HCT116 (cell line): ENCODE results near the gene TBXA2R. TPM values are rescaled to one million over a fixed set of nuclear protein-coding genes. Genes with fewer than 3 reads are reported as not detected.

Experiments
- ATAC-seq: fragments of 200-7000 bp; cut with Tn5 transposase; 2 replicates; pipeline ENCODE4 v1.9.1; 2020; ENCODE audit warnings: mild to moderate bottlenecking, moderate library complexity
- BruUV-seq: library from RNA; stranded (reverse); fragments of 400-500 nt; replicated peaks from 2 replicates; lab custom pipeline; 2021; lab: Mats Ljungman, UMichigan
- CTCF ChIA-PET: fragments of 300-600 bp; sonication (Branson Sonifier 250); formaldehyde crosslinking; loops from one replicate; lab custom pipeline; 2021; ENCODE audit warnings: antibody characterized with exemption; lab: Charles Lee
- POLR2A ChIA-PET: fragments of 300-600, 350-600 bp; sonication (Branson Sonifier 250); formaldehyde crosslinking; loops from one replicate; lab custom pipeline; 2021; ENCODE audit warnings: antibody characterized with exemption; lab: Charles Lee
- RAD21 ChIA-PET, 2 experiments: fragments of 300-600 bp; sonication (Branson Sonifier 250); formaldehyde crosslinking; loops; one replicate each; lab custom pipeline; 2023; ENCODE audit warnings: low total read pairs in 2 of 2; ENCODE audit not compliant: uncharacterized antibody in 2 of 2, unreplicated experiment in 2 of 2, low non-redundant PET in 1 of 2; lab: Charles Lee
- DNase-seq: peaks from one replicate; pipeline ENCODE4 v3.0.0-alpha.2; 2010; ENCODE audit warnings: low read depth, low spot score
- H2AFZ ChIP-seq: fragments of 200-600 bp; shearing (Covaris generic), sonication (generic); 2 replicates; pipeline ENCODE4 v1.6.1; 2017; ENCODE audit warnings: low read depth, mixed run types, mixed read lengths, antibody characterized with exemption, low read length; ENCODE audit not compliant: poor library complexity, severe bottlenecking
- H3K27ac ChIP-seq: 2 replicates; pipeline ENCODE4 v1.5.1; 2012; ENCODE audit warnings: low read depth, low read length
- H3K27me3 ChIP-seq: fragments of 200-600 bp; sonication (generic); 2 replicates; pipeline ENCODE4 v1.6.1; 2016; ENCODE audit warnings: mixed run types, low read length, mixed read lengths; ENCODE audit not compliant: insufficient read depth
- H3K36me3 ChIP-seq, 2 experiments: fragments of 200-500 bp in 1 of 2; fragments of 200-600 bp in 1 of 2; sonication (Bioruptor generic) in 1 of 2; sonication (generic) in 1 of 2; 2 replicates each; pipeline versions ENCODE4 v1.5.1 to v1.6.1; 2014 to 2016; ENCODE audit warnings: low read length in 2 of 2, inconsistent platforms in 1 of 2, mixed read lengths in 1 of 2, mixed run types in 1 of 2; ENCODE audit not compliant: insufficient read depth in 2 of 2, control insufficient read depth in 1 of 2
- H3K4me1 ChIP-seq, 2 experiments: fragments of 200-600 bp in 1 of 2; sonication (generic) in 1 of 2; 2 replicates each; pipeline versions ENCODE4 v1.5.1 to v1.6.1; 2012 to 2017; ENCODE audit warnings: low read length in 2 of 2, inconsistent platforms in 1 of 2, mild to moderate bottlenecking in 1 of 2, mixed read lengths in 1 of 2, mixed run types in 1 of 2, moderate library complexity in 1 of 2; ENCODE audit not compliant: insufficient read depth in 2 of 2, control insufficient read depth in 1 of 2
- H3K4me2 ChIP-seq: fragments of 200-600 bp; sonication (generic); 2 replicates; pipeline ENCODE4 v1.6.1; 2017; ENCODE audit warnings: mixed run types, low read length, mixed read lengths
- H3K4me3 ChIP-seq, 2 experiments: fragments of 200-600 bp in 1 of 2; sonication (generic) in 1 of 2; replicated peaks in 1 of 2; 2 replicates each; pipeline ENCODE4 v1.5.1; 2011 to 2016; ENCODE audit warnings: low read length in 2 of 2, control low read depth in 1 of 2, low read depth in 1 of 2, mild to moderate bottlenecking in 1 of 2, mixed read lengths in 1 of 2, mixed run types in 1 of 2
- H3K79me2 ChIP-seq: fragments of 200-600 bp; sonication (generic); 2 replicates; pipeline ENCODE4 v1.6.1; 2017; ENCODE audit warnings: mild to moderate bottlenecking, mixed run types, low read length, moderate library complexity, mixed read lengths; ENCODE audit not compliant: insufficient read depth
- H3K9ac ChIP-seq: fragments of 200-600 bp; sonication (generic); 2 replicates; pipeline ENCODE4 v1.6.1; 2016; ENCODE audit warnings: low read length, mixed read lengths
- H3K9me2 ChIP-seq: fragments of 200-600 bp; sonication (generic), shearing (Covaris generic); 2 replicates; pipeline ENCODE4 v1.6.1; 2017; ENCODE audit warnings: mixed run types, mild to moderate bottlenecking, moderate library complexity; ENCODE audit not compliant: insufficient read depth
- H3K9me3 ChIP-seq, 2 experiments: fragments of 200-500 bp in 1 of 2; fragments of 200-600 bp in 1 of 2; sonication (Bioruptor generic) in 1 of 2; sonication (generic) in 1 of 2; 2 replicates each; pipeline ENCODE4 v1.6.1; 2014 to 2017; ENCODE audit warnings: low read length in 2 of 2, mixed read lengths in 2 of 2, inconsistent platforms in 1 of 2, low read depth in 1 of 2, mild to moderate bottlenecking in 1 of 2, mixed run types in 1 of 2, moderate library complexity in 1 of 2; ENCODE audit not compliant: control insufficient read depth in 1 of 2, insufficient read depth in 1 of 2
- H4K20me1 ChIP-seq: fragments of 200-600 bp; sonication (generic), shearing (Covaris generic); 2 replicates; pipeline ENCODE4 v1.6.1; 2017; ENCODE audit warnings: mixed run types, mild to moderate bottlenecking, moderate library complexity; ENCODE audit not compliant: insufficient read depth
- ATF3 ChIP-seq: IDR thresholded peaks from 2 replicates; pipeline ENCODE4 v1.6.1; 2012
- CBX3 ChIP-seq: IDR thresholded peaks from 2 replicates; pipeline ENCODE4 v1.6.1; 2012; ENCODE audit warnings: low read depth
- CEBPB ChIP-seq: IDR thresholded peaks from 2 replicates; pipeline ENCODE4 v1.6.1; 2012; ENCODE audit warnings: low read depth
- EZH2 ChIP-seq: fragments of 200-600 bp; sonication (generic); IDR thresholded peaks from 2 replicates; pipeline ENCODE4 v1.6.1; 2017; ENCODE audit warnings: antibody characterized with exemption, mixed run types
- FOSL1 ChIP-seq: IDR thresholded peaks from 2 replicates; pipeline ENCODE4 v1.6.1; 2012; ENCODE audit warnings: low read depth
- POLR2A ChIP-seq: IDR thresholded peaks from 2 replicates; pipeline ENCODE4 v1.7.0; 2011; ENCODE audit warnings: borderline replicate concordance; ENCODE audit not compliant: insufficient read depth, insufficient read length; ENCODE audit errors: extremely low read depth
- POLR2AphosphoS5 ChIP-seq: IDR thresholded peaks from 2 replicates; pipeline ENCODE4 v1.6.1; 2011; ENCODE audit warnings: mild to moderate bottlenecking, low read depth, low read length, moderate library complexity
- SIN3A ChIP-seq: IDR thresholded peaks from 2 replicates; pipeline ENCODE4 v1.6.1; 2012; ENCODE audit warnings: low read depth
- SRF ChIP-seq: IDR thresholded peaks from 2 replicates; pipeline ENCODE4 v1.6.1; 2012; ENCODE audit warnings: low read depth
- TCF7L2 ChIP-seq: IDR thresholded peaks from 2 replicates; pipeline ENCODE4 v1.7.0; 2011; ENCODE audit warnings: borderline replicate concordance, inconsistent platforms; ENCODE audit not compliant: insufficient read depth, insufficient read length; ENCODE audit errors: extremely low read depth
- ZFX ChIP-seq: fragments of 450-650 bp; IDR thresholded peaks from 2 replicates; pipeline ENCODE4 v1.6.1; 2017
- ZNF274 ChIP-seq: fragments of 200-500 bp; sonication (Bioruptor generic); IDR thresholded peaks from 2 replicates; pipeline ENCODE4 v1.6.1; 2014; ENCODE audit warnings: mild to moderate bottlenecking, low read depth, low read length, inconsistent platforms
- intact Hi-C: fragments of 100-400 bp; cut with micrococcal nuclease; formaldehyde crosslinking; loops from 2 replicates; pipeline ENCODE4 v1.10.0; 2022
- total RNA-seq: library from RNA; stranded (reverse); gene quantifications from one replicate; pipeline ENCODE4 v1.2.1, GENCODE V29; 2021; ENCODE audit not compliant: unreplicated experiment
- TF ChIP-seq, protein P1 (sequence below): IDR thresholded peaks from 2 replicates; pipeline ENCODE4 v1.6.1; 2012

Gene TBXA2R
- total RNA-seq, 1 experiment from 2014 or later = 2.3 TPM

- CTCF ChIA-PET = no interaction called here
These were observed 37.1 kb upstream of the TBXA2R start for GRCh38 chr19:3643674-3644313.

More at GRCh38 chr19:3643674-3644313, 37.1 kb upstream of the TBXA2R start:
- Histone ChIP-seq H3K79me2 (no peaks in the 10 kb centered on the region), H3K36me3 (no peaks in the 10 kb centered on the region; a peak in 1 of 4 replicates), H3K9me2 (no peaks in the 10 kb centered on the region), H2AFZ (no peak overlapping the region), H4K20me1 (no peaks in the 10 kb centered on the region), H3K27ac (no peak overlapping the region), H3K4me3 (no peak overlapping the region), H3K4me1 (peaks cover 3 to 10% of the 10 kb centered on the region in 2 experiments; a peak in 3 of 4 replicates), H3K4me2 (no peak overlapping the region), H3K9me3 (no peaks in the 10 kb centered on the region), H3K27me3 (no peaks in the 10 kb centered on the region), H3K9ac (no peak overlapping the region)
- POLR2A ChIA-PET = no interaction called here
- TF ChIP-seq ATF3 = no peak
- no peak for TF ChIP-seq POLR2AphosphoS5
- TF ChIP-seq CEBPB = no peak
- TF ChIP-seq CBX3 = no peak
- TF ChIP-seq FOSL1 = no peak
- no peak for TF ChIP-seq SRF
- TF ChIP-seq ZFX = no peak
- TF ChIP-seq SIN3A = no peak
- TF ChIP-seq TCF7L2 = no peak
- no peak for TF ChIP-seq POLR2A
- TF ChIP-seq, protein P1, sequence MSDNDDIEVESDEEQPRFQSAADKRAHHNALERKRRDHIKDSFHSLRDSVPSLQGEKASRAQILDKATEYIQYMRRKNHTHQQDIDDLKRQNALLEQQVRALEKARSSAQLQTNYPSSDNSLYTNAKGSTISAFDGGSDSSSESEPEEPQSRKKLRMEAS = no peak
- no peak for TF ChIP-seq EZH2
- no peak for TF ChIP-seq ZNF274
- RAD21 ChIA-PET = no interaction called here
- no TSS peak for BruUV-seq
- DNase-seq (no peak), ATAC-seq (no peak)
- intact Hi-C loops = no loop called here
